Smooth muscle cell of bladder (primary cell): ENCODE data around the gene MPND. TPM values are rescaled to one million over a fixed set of nuclear protein-coding genes. Genes with fewer than 3 reads are reported as not detected.

Source experiments
- total RNA-seq: library from RNA; depleted of rRNA; stranded (reverse); fragments of >200 nt; gene quantifications from 2 replicates; pipeline ENCODE4 v1.2.3, GENCODE V29; 2014

Gene MPND
- 5.8 and 7.5 TPM in 2 replicates for total RNA-seq

DNA sequence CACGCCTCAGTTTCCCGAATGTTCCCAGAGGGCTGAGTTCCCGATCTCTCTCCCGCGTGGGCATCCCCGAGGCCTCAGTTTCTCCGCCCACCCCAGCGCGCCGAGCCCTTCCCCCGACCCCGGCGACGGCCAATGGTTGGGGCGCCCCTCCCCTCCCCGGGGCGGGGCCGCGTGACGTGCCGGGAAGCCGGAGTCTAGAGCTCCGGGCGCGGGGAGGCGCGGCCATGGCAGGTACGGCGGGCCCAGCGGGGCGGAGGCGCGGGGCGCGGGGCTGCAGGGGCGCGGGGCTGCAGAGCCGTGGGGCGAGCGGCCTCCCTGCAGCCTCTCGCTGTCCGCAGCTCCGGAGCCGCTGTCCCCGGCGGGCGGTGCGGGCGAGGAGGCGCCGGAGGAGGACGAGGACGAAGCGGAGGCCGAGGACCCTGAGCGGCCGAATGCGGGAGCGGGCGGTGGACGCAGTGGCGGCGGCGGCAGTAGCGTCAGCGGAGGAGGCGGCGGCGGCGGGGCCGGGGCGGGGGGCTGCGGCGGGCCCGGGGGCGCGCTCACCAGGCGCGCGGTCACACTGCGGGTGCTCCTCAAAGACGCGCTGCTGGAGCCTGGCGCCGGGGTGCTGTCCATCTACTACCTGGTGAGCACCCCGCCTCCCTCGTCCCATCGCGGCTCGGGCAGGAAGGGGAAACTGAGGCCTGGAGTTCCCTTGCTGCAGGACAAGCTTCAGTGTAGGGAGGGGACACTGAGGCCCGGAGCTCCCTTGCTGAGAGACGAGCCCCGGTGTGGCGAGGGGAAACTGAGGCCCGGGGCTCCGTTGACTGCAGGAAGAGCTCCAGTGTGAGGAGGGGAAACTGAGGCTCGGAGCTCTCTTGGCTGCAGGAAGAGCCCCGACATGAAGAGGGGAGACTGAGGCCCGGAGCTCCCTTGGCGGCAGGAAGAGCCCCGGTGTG is at the start of gene MPND:
Gene MPND, plus strand, starts transcription at position 193 of the 938 bp plus-strand sequence. Its CDS starts 32 bp downstream, at position 225.

DNA sequence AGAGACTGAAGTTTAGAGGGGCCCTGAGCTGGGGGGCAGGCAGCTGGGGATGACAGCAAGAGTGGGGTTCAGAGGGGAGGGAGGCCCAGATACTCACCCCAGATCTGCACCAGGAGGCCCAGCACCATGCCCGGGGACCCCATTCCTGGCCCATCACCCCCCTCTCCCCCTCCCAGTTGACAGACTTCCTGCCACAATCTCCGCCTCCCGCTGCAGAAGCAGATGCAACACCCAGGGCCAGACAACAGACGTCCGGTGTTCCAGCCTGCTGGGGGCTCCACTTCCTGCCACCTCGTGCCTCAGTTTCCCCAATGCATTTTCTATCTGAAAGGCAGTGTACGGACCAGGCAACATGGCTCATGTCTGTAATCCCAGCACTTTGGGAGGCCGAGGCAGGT is 41.1 kb upstream of the MPND start, which contains the start of gene TMIGD2:
Gene TMIGD2, minus strand, starts transcription at position 147 of the 398 bp plus-strand sequence. Its CDS starts 4 bp downstream, at position 143.

DNA sequence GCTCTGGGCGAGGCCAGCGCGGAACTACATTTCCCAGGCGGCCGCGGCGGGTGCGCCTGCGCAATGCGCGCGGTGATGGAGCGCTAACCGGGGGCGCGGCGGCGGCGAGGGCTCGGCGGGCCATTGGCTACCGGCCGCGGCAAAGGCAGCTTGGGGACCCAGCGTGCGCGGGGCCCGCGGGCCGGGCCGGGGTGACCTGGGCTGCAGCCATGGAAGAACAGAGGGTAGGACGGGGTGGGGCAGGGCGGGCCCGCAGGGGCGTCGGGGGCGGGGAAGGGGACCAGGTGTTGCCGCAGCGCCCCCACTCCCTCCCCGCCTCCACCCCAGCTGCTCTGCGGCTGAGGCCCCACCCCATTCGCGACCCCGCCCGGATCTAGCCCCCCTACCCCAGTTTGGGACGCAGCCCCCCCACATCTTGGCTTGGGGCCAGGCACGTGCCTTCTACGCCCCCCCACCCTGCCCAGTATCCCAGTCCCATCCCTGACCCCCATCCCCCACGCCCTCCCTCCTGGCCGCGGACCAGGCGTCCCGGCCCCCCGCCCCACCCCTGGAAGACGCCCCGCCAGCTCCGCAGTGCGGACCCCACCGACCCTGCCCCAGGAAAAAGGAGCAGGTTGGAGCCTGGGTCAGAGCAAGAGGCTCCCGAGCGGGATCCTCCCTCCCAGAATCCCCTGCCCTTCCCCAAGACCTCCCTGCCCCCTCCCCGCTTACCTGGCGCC is 38.7 kb upstream of the MPND start, which contains the start of gene FSD1:
Gene FSD1, plus strand, starts transcription at position 61 of the 719 bp plus-strand sequence. Its CDS starts 149 bp downstream, at position 210.

DNA sequence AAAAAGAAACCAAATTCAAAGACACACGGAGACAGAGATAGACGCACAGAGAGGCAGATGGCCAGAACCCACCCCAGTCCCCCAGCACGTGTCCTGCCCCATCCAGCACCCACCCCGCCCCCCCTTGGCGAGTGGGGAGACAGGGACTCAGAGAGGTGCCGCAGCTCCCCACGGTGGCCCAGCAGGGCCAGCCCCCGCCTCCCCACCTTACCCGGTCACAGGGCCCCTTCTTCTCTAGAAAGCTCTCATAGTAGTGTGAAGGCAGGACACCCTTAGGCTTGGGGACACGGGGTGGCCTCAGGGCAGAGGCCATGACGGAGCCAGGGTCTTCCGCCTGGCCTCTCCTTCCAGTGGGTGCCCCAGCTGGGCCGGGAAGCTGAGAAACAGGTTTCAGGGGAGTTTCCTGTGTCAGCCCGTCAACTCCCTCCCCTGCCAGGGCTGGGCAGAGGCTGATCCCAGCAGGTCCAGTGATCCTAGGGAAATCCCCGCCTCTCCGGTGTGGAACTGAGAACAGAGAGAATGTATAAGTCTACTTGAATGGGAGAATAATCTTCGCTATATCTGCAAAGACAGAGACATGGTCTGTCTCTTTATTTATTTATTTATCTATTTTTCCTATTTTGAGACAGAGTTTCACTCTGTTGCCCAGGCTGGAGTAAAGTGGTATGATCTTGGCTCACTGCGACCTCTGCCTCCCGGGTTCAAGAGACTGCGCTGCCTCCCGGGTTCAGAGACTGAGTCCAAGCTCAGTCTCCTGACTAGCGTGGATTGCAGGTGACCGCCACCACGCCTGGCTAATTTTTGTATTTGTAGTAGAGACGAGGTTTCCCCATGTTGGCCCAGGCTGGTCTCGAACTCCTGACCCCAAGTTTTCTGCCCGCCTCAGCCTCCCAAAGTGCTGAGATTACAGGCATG is 4.7 kb upstream of the MPND start, which contains the start of gene STAP2:
Gene STAP2, minus strand, starts transcription at position 387 of the 915 bp plus-strand sequence. Its CDS starts 74 bp downstream, at position 313.

GRCh38 chr19:4400135-4400936 is 57.0 kb downstream of the MPND start, which contains the start of gene SH3GL1:
Gene SH3GL1, minus strand, starts transcription at chr19:4400547. Its CDS starts 179 bp downstream, at chr19:4400368.

DNA sequence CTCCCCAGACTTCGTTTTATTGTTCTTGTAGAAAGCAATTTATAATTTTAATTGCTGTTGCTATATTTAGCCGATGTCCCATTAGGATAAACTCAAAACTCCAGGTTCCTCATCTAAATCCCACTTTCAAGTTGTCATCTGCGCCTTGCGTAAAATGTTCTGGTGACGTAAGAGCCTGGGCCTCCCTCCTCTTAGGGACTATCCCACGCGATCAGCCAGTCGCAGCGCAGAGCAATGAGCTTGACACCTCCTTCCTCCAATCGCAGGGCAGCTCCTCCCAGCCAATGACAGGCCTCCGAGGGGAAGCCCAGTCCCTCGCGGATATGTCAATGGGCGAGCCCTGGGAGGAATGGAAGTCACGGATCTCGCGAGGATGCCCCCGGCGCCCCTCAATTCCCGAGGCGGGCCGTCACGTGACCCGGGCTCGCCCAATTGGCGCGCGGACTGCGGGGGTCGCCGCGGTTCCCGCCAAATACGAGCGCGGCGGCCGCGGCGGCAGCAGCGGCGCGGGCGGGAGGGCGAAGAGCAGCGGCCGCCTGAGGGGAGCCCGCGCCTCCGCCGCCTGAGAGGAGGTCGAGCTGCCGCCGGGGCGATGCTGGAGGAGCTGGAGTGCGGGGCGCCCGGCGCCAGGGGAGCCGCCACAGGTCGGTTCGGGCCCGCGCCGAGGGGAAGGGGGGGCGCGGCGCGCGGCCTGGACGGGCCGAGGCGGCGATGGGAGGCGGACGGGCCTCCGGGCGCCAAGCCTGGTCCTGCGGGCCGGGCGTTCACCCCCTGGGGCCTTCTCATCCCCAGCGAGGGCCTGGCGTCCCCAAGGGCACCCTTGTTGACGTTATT is 59.0 kb downstream of the MPND start, which contains the start of gene CHAF1A:
Gene CHAF1A, plus strand, starts transcription at position 470 of the 834 bp plus-strand sequence. Its CDS starts 123 bp downstream, at position 593.

Other genes starting within 250 kb of the MPND start
- 243 and 270 TPM in 2 replicates for gene MAP2K2, start 219.4 kb upstream of the MPND start, total RNA-seq
- gene CREB3L3, start 189.9 kb upstream of the MPND start, total RNA-seq: not detected in 2 replicates
- gene SIRT6, start 161.0 kb upstream of the MPND start, total RNA-seq: 7.4 and 9.2 TPM in 2 replicates
- 1.1 and 2.6 TPM in 2 replicates for gene ANKRD24, start 160.9 kb upstream of the MPND start, total RNA-seq
- not detected in 2 replicates for gene EBI3, start 114.0 kb upstream of the MPND start, total RNA-seq
- gene YJU2, start 96.5 kb upstream of the MPND start, total RNA-seq: 10.7 and 11.9 TPM in 2 replicates
- gene SHD, start 64.3 kb upstream of the MPND start, total RNA-seq: not detected in 2 replicates
- not detected in 2 replicates for gene TMIGD2, start 41.2 kb upstream of the MPND start, total RNA-seq
- gene FSD1, start 39.0 kb upstream of the MPND start, total RNA-seq: 5.4 and 5.7 TPM in 2 replicates
- 4.3 and 5.2 TPM in 2 replicates for gene STAP2, start 4.7 kb upstream of the MPND start, total RNA-seq
- gene SH3GL1, start 57.0 kb downstream of the MPND start, total RNA-seq: 21.6 and 25.7 TPM in 2 replicates
- 3.4 and 4.3 TPM in 2 replicates for gene CHAF1A, start 59.1 kb downstream of the MPND start, total RNA-seq
- gene UBXN6, start 114.2 kb downstream of the MPND start, total RNA-seq: 132 and 136 TPM in 2 replicates
- gene HDGFL2, start 128.7 kb downstream of the MPND start, total RNA-seq: 61.4 and 61.9 TPM in 2 replicates
- gene PLIN4, start 174.9 kb downstream of the MPND start, total RNA-seq: 0.14 and 1.3 TPM in 2 replicates
- not detected in 2 replicates for gene PLIN5, start 191.7 kb downstream of the MPND start, total RNA-seq
- gene LRG1, start 196.5 kb downstream of the MPND start, total RNA-seq: not detected in 2 replicates
- 0.14 and 0.37 TPM in 2 replicates for gene SEMA6B, start 216.1 kb downstream of the MPND start, total RNA-seq